K562 (cell line): Measurements from ENCODE around the gene CD9. TPM values are rescaled to one million over a fixed set of nuclear protein-coding genes. Genes with fewer than 3 reads are reported as not detected.

Experiments used
- ATAC-seq: fragments of 200-7000 bp; cut with Tn5 transposase; 3 replicates; pipeline ENCODE4 v1.9.1; 2020; ENCODE audit warnings: moderate library complexity
- BruUV-seq: library from RNA; stranded (reverse); fragments of 400-500 nt; replicated peaks from 2 replicates; lab custom pipeline; 2021; lab: Mats Ljungman, UMichigan
- CTCF ChIA-PET: fragments of 300-600 bp; formaldehyde crosslinking; extraction: SDS; loops from one replicate; lab custom pipeline; 2021; ENCODE audit warnings: low intra/inter-chr PET ratio; lab: Yijun Ruan, JAX
- POLR2A ChIA-PET: fragments of 300-600, 350-650 bp; sonication (Branson Sonifier 250); formaldehyde crosslinking; extraction: SDS; loops from one replicate; lab custom pipeline; 2021; ENCODE audit warnings: antibody characterized with exemption, inconsistent platforms; lab: Yijun Ruan, JAX
- DNase-seq, 4 experiments: peaks; one replicate each; pipeline versions ENCODE4 v3.0.0 to v3.0.0-alpha.2; 2011 to 2018; ENCODE audit warnings: low spot score in 3 of 4, mixed read lengths in 3 of 4; ENCODE audit errors: extremely low read depth in 1 of 4
- FAIRE-seq: peaks from 2 replicates; lab custom pipeline; 2011; peaks lifted over from hg19 to GRCh38; lab: Jason Lieb, UNC
- H2AFZ ChIP-seq: 2 replicates; pipeline ENCODE4 v1.6.0; 2011; ENCODE audit warnings: low read depth, low read length, control low read depth, inconsistent platforms
- H3K27ac ChIP-seq: fragments of 200-600 bp; 3 replicates; pipeline ENCODE4 v1.8.0; 2011; ENCODE audit warnings: low read depth, mild to moderate bottlenecking, control low read depth, inconsistent platforms, low read length, moderate library complexity, mixed read lengths; ENCODE audit errors: extremely low read depth
- H3K27me3 ChIP-seq, 2 experiments: fragments of 300-600 bp in 1 of 2; 2 replicates in 1 of 2; 3 replicates in 1 of 2; pipeline versions ENCODE4 v1.6.0 to v1.8.0; 2011; ENCODE audit warnings: inconsistent platforms in 2 of 2, low read length in 2 of 2, mild to moderate bottlenecking in 1 of 2, mixed read lengths in 1 of 2, moderate library complexity in 1 of 2; ENCODE audit not compliant: control insufficient read depth in 2 of 2, insufficient read depth in 2 of 2
- H3K36me3 ChIP-seq: fragments of 300-600 bp; 3 replicates; pipeline ENCODE4 v1.8.0; 2011; ENCODE audit warnings: mild to moderate bottlenecking, low read length, inconsistent platforms; ENCODE audit not compliant: control insufficient read depth, insufficient read depth
- H3K4me1 ChIP-seq, 2 experiments: fragments of 200-600 bp in 1 of 2; replicated peaks in 1 of 2; 2 replicates in 1 of 2; 3 replicates in 1 of 2; pipeline versions ENCODE4 v1.5.1 to v1.8.0; 2011; ENCODE audit warnings: inconsistent platforms in 2 of 2, low read length in 2 of 2, mild to moderate bottlenecking in 1 of 2, mixed read lengths in 1 of 2, moderate library complexity in 1 of 2; ENCODE audit not compliant: control insufficient read depth in 2 of 2, insufficient read depth in 2 of 2
- H3K4me2 ChIP-seq: 2 replicates; pipeline ENCODE4 v1.6.1; 2011; ENCODE audit warnings: low read length, control low read depth, inconsistent platforms, mixed read lengths; ENCODE audit not compliant: insufficient read depth
- H3K4me3 ChIP-seq: fragments of 200-600 bp; sonication (generic), shearing (Covaris generic); 2 replicates; pipeline ENCODE4 v1.5.1; 2016; ENCODE audit warnings: control low read depth, inconsistent platforms
- H3K79me2 ChIP-seq: fragments of 200-600 bp; 3 replicates; pipeline ENCODE4 v1.8.0; 2011; ENCODE audit warnings: low read length, inconsistent platforms; ENCODE audit not compliant: control insufficient read depth, insufficient read depth
- H3K9ac ChIP-seq, 2 experiments: 2 replicates each; pipeline versions ENCODE4 v1.6.0 to v1.6.1; 2011; ENCODE audit warnings: low read depth in 2 of 2, low read length in 2 of 2, control low read depth in 1 of 2, inconsistent platforms in 1 of 2, mild to moderate bottlenecking in 1 of 2, mixed read lengths in 1 of 2; ENCODE audit not compliant: insufficient read depth in 1 of 2
- H3K9me1 ChIP-seq: one replicate; pipeline ENCODE4 v1.6.0; 2011; ENCODE audit warnings: inconsistent platforms, mild to moderate bottlenecking, low read length, moderate library complexity; ENCODE audit not compliant: control insufficient read depth, insufficient read depth
- H3K9me3 ChIP-seq: replicated peaks from 2 replicates; pipeline ENCODE4 v1.5.1; 2011; ENCODE audit warnings: low read depth, low read length, inconsistent platforms; ENCODE audit not compliant: control insufficient read depth, insufficient read depth
- H4K20me1 ChIP-seq: replicated peaks from 2 replicates; pipeline ENCODE4 v1.6.1; 2011; ENCODE audit warnings: low read length, inconsistent platforms, mixed read lengths; ENCODE audit not compliant: control insufficient read depth, insufficient read depth
- GABPB1 ChIP-seq: sonication (generic); formaldehyde crosslinking; IDR thresholded peaks from 2 replicates; pipeline ENCODE4 v1.8.0; 2022; ENCODE audit warnings: mild to moderate bottlenecking, missing genetic modification reagents
- HMG20A ChIP-seq: fragments of 450-650 bp; formaldehyde crosslinking; conservative IDR thresholded peaks from 2 replicates; pipeline ENCODE4 v1.4.0; 2020; ENCODE audit warnings: mild to moderate bottlenecking, mixed read lengths
- NCOA4 ChIP-seq: fragments of 450-650 bp; IDR thresholded peaks from 2 replicates; pipeline ENCODE4 v1.6.1; 2018; ENCODE audit warnings: mild to moderate bottlenecking; ENCODE audit not compliant: partially characterized antibody
- OTX1 ChIP-seq: fragments of 450-650 bp; formaldehyde crosslinking; IDR thresholded peaks from 2 replicates; pipeline ENCODE4 v1.4.0; 2022; ENCODE audit warnings: mild to moderate bottlenecking
- PYGO2 ChIP-seq: fragments of 450-650 bp; IDR thresholded peaks from 2 replicates; pipeline ENCODE4 v1.6.1; 2016; ENCODE audit warnings: mild to moderate bottlenecking, missing genetic modification characterization, moderate library complexity, missing compliant biosample characterization
- SMC3 ChIP-seq: conservative IDR thresholded peaks from 2 replicates; pipeline ENCODE4 v1.6.1; 2011; ENCODE audit warnings: low read depth, low read length, improper control_type of control experiment; ENCODE audit not compliant: insufficient read depth
- TAF15 ChIP-seq: fragments of 200-400 bp; formaldehyde crosslinking; IDR thresholded peaks from 2 replicates; pipeline ENCODE4 v1.6.1; 2017; ENCODE audit warnings: mild to moderate bottlenecking, low read depth, low read length, moderate library complexity
- WGBS: fragments of 100-300 bp; shearing (Covaris generic); methylation state at CpG from one replicate; pipeline ENCODE4 v1.1.6; 2016; ENCODE audit warnings: low coverage, mixed read lengths; ENCODE audit not compliant: insufficient coverage; ENCODE audit errors: missing lambda C conversion rate; 5-methylcytosine and 5-hydroxymethylcytosine counted together
- in situ Hi-C: fragments of 300-500 bp; cut with MboI; formaldehyde crosslinking; loops from 4 replicates; pipeline ENCODE4 v1.15.0; 2018; ENCODE audit warnings: inconsistent platforms, mixed read lengths
- intact Hi-C: fragments of 100-400 bp; cut with micrococcal nuclease; formaldehyde crosslinking; loops from 2 replicates; pipeline ENCODE4 v1.14.2; 2022
- polyA plus RNA-seq, 8 experiments: library from polyadenylated mRNA; depleted of rRNA in 4 of 8; stranded (reverse) in 5 of 8; unstranded in 3 of 8; fragments of >200 nt; fragmentation: Nextera tagmentation in 2 of 8; fragmentation: Illumina TruSeq in 1 of 8; extraction: Ambion mirVana in 2 of 8; extraction: Trizol in 1 of 8; gene quantifications; 2 replicates each; pipeline versions ENCODE4 v1.2.1 to v1.2.3, GENCODE V29; 2011 to 2014; ENCODE audit warnings: inconsistent platforms in 1 of 8, missing spikeins in 1 of 8
- total RNA-seq, 7 experiments: library from RNA; depleted of rRNA in 6 of 7; stranded (reverse); fragments of >200 nt in 6 of 7; fragmentation: Illumina TruSeq in 2 of 7; extraction: Trizol in 2 of 7; gene quantifications; 2 replicates each; pipeline versions ENCODE4 v1.2.1 to v1.2.3, GENCODE V29; 2011 to 2021; ENCODE audit warnings: low replicate concordance in 1 of 7
- TF ChIP-seq, protein P1 (sequence below): sonication (generic); formaldehyde crosslinking; IDR thresholded peaks from 2 replicates; pipeline ENCODE4 v1.8.0; 2022; ENCODE audit warnings: missing genetic modification reagents, mild to moderate bottlenecking, moderate library complexity, borderline replicate concordance
- TF ChIP-seq, protein P2 (sequence below): fragments of 150-350 bp; IDR thresholded peaks from 2 replicates; pipeline ENCODE4 v1.6.1; 2014; ENCODE audit warnings: low read depth, mild to moderate bottlenecking, low read length, borderline replicate concordance
- TF ChIP-seq, protein P3 (sequence below): IDR thresholded peaks from 2 replicates; pipeline ENCODE4 v1.6.1; 2012; ENCODE audit warnings: low read depth, low read length, improper control_type of control experiment, borderline replicate concordance

The CD9 gene
- total and polyA plus RNA-seq, 9 of the 15 experiments (the other 6 are each of a cell fraction or from before 2014, with no cell fraction given), result 0.43 to 5.6 (median 0.62) TPM

DNA sequence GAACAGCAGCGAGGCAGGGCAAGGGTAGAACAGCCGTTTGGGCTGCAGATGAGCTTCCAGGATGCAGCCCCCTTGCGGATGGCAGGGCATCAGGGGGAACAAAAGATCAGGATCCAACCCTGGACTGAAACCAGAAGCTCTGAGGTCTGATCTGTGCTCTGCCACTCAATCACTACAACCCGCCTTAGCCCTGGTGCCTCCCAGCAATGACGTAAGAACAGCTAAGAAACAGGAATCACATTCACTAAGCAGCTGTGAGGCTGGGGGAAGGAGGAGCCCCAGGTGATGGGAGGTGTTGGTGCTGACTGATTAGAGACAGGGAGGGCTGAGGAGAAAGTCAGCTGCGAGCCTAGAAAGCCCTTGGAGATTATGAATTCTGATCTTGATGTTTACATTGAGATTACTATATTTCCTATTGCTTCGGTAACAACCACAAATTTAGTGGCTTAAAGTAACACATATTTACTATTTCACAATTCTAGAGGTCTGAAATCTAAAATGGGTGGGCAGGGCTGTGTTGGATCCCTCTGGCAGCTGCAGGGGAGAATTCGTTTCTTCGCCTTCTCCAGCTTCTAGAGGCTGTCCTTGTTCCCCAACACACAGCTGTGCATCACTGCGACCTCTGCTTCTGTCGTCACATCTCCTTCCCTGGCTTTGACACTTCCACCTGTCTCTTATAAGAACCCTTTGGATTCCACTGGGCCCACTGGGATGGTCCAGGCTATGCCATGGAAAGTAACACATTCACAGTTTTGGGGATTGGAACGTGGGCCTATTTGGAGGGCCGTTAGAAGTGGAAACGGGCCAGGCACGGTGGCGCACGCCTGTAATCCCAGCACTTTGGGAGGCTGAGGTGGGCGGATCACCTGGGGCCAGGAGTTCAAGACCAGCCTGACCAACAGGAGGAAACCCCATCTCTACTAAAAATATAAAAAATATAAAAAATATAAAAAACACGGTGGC is 6.1 kb upstream of the CD9 start (continued):
- TF ChIP-seq, protein P1, sequence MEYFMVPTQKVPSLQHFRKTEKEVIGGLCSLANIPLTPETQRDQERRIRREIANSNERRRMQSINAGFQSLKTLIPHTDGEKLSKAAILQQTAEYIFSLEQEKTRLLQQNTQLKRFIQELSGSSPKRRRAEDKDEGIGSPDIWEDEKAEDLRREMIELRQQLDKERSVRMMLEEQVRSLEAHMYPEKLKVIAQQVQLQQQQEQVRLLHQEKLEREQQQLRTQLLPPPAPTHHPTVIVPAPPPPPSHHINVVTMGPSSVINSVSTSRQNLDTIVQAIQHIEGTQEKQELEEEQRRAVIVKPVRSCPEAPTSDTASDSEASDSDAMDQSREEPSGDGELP (CRISPR knock-in tag), result peak; percentile 64

DNA sequence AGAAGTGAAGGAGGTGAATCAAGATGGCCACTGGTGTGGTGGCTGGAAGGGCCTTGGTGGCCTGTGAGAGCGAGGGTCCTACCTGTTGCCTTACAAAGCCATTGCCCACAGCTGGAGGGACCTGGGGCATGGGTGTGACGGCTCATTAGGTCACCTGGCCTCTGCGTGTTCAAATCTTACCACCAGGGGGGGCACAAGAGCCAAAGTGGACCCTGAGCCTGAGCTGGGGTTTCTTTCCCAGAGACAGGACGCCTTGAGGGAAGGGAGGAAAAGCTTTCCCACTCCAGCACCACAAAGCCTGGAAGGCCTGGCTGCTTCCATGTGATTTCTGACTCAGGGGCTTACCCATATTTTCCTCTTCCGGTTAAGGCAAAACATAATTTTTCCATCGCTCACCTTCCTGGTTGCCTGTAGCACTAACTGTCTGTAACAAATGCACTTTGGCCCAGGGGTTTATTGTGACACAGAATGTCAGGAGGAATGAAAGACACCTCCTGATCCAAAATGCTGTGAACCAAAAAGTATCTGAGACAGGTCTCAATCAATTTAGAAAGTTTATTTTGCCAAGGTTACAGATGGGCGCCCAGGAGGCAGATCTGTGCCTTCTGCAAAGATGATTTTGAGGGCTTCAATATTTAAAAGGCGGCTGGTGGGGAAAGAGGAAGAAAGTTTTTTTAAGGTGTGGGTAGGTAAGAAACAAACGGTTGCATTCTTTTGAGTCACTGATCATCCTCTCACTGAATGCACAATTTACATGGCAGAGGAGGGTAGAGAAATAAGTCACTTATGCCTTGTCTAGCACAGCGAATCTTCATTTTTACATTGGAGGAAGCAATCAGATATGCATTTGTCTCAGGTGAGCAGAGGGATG is 4.3 kb upstream of the CD9 start:
- CTCF ChIA-PET, result interaction anchor here (1.1 to 1.7 kb wide), 3 partner anchors 83 to 270 kb away, joined by 3 to 23 read pairs (median 12); no protein-coding TSS in a partner anchor
- Histone ChIP-seq H3K4me1 (peaks cover 0 to 11% of the 10 kb centered on the region in 2 experiments; a peak in 3 of 5 replicates), H3K9me1 (no peaks in the 10 kb centered on the region), H3K4me2 (no peak overlapping the region), H3K4me3 (no peak overlapping the region), H3K9ac (no peak overlapping the region), H4K20me1 (no peaks in the 10 kb centered on the region), H3K27me3 (peaks cover 11 to 43% of the 10 kb centered on the region in 2 experiments; a peak in 4 of 5 replicates), H3K9me3 (no peaks in the 10 kb centered on the region), H3K79me2 (no peaks in the 10 kb centered on the region), H3K36me3 (no peaks in the 10 kb centered on the region), H2AFZ (no peak overlapping the region), H3K27ac (no peak overlapping the region)
- ATAC-seq (peak; percentile 96), FAIRE-seq (peak; percentile 76), DNase-seq (peak; percentile 73 to 83 (median 80))
- 22% methylated on average over 6 of the region's 10 CpGs for WGBS
- no TSS peak for BruUV-seq
- in situ Hi-C loops, result loop anchor here (10.0 kb wide), 1 partner anchor 131 kb away; no protein-coding TSS in a partner anchor
- POLR2A ChIA-PET, result interaction anchor here (0.5 to 1.0 kb wide), 6 partner anchors 14 to 1568 kb away, joined by 3 to 6 read pairs (median 4); no protein-coding TSS in a partner anchor
- intact Hi-C loops, result loop anchor here (2.0 kb wide), 2 partner anchors 89 to 133 kb away; no protein-coding TSS in a partner anchor
- TF ChIP-seq HMG20A (CRISPR knock-in tag) (no peak), GABPB1 (CRISPR knock-in tag) (no peak), OTX1 (CRISPR knock-in tag) (no peak), PYGO2 (tag) (no peak), NCOA4 (no peak), SMC3 (peak; percentile 84), TAF15 (no peak)
- TF ChIP-seq, protein P2, sequence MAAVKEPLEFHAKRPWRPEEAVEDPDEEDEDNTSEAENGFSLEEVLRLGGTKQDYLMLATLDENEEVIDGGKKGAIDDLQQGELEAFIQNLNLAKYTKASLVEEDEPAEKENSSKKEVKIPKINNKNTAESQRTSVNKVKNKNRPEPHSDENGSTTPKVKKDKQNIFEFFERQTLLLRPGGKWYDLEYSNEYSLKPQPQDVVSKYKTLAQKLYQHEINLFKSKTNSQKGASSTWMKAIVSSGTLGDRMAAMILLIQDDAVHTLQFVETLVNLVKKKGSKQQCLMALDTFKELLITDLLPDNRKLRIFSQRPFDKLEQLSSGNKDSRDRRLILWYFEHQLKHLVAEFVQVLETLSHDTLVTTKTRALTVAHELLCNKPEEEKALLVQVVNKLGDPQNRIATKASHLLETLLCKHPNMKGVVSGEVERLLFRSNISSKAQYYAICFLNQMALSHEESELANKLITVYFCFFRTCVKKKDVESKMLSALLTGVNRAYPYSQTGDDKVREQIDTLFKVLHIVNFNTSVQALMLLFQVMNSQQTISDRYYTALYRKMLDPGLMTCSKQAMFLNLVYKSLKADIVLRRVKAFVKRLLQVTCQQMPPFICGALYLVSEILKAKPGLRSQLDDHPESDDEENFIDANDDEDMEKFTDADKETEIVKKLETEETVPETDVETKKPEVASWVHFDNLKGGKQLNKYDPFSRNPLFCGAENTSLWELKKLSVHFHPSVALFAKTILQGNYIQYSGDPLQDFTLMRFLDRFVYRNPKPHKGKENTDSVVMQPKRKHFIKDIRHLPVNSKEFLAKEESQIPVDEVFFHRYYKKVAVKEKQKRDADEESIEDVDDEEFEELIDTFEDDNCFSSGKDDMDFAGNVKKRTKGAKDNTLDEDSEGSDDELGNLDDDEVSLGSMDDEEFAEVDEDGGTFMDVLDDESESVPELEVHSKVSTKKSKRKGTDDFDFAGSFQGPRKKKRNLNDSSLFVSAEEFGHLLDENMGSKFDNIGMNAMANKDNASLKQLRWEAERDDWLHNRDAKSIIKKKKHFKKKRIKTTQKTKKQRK, result no peak
- TF ChIP-seq, protein P3, sequence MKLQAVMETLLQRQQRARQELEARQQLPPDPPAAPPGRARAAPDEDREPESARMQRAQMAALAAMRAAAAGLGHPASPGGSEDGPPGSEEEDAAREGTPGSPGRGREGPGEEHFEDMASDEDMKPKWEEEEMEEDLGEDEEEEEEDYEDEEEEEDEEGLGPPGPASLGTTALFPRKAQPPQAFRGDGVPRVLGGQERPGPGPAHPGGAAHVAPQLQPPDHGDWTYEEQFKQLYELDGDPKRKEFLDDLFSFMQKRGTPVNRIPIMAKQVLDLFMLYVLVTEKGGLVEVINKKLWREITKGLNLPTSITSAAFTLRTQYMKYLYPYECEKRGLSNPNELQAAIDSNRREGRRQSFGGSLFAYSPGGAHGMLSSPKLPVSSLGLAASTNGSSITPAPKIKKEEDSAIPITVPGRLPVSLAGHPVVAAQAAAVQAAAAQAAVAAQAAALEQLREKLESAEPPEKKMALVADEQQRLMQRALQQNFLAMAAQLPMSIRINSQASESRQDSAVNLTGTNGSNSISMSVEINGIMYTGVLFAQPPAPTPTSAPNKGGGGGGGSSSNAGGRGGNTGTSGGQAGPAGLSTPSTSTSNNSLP, result no peak
